Measurements from ENCODE around the gene POMT2.
"Not testable (repeated sequence)": the region's sequence is repeated elsewhere in the genome, so short reads cannot be mapped to it uniquely, and the experiment has no call there.

POMT2 gene

GRCh38 chr14:77320238-77320935 lies at the start of gene POMT2:
POMT2 (minus strand) TSS chr14:77320883; CDS start chr14:77320681, 202 bp downstream.
- peak; percentile 86 for DNase-seq (ENCODE audit: low read depth in 1 of 2, low spot score in 1 of 2)

GRCh38 chr14:77369285-77369684 lies 48.6 kb upstream of the POMT2 start:
- DNase-seq (ENCODE audit: low read depth in 1 of 2, low spot score in 1 of 2): no peak

GRCh38 chr14:77364146-77364545 lies 43.5 kb upstream of the POMT2 start:
- no peak for DNase-seq (ENCODE audit: low read depth in 1 of 2, low spot score in 1 of 2)

GRCh38 chr14:77359626-77360025 lies 38.9 kb upstream of the POMT2 start:
- DNase-seq (ENCODE audit: low read depth in 1 of 2, low spot score in 1 of 2): no peak

- no peak for DNase-seq (ENCODE audit: low read depth in 1 of 2, low spot score in 1 of 2)
Measured at GRCh38 chr14:77356899-77357298, 36.2 kb upstream of the POMT2 start.

- DNase-seq (ENCODE audit: low read depth in 1 of 2, low spot score in 1 of 2): no peak
Measured at GRCh38 chr14:77355811-77356210, 35.1 kb upstream of the POMT2 start.

- DNase-seq (ENCODE audit: low read depth in 1 of 2, low spot score in 1 of 2): no peak
Measured at GRCh38 chr14:77353469-77354141, 32.9 kb upstream of the POMT2 start.

GRCh38 chr14:77347751-77348150 lies 27.1 kb upstream of the POMT2 start:
- no peak for DNase-seq (ENCODE audit: low read depth in 1 of 2, low spot score in 1 of 2)

GRCh38 chr14:77346495-77346894 lies 25.8 kb upstream of the POMT2 start:
- no peak for DNase-seq (ENCODE audit: low read depth in 1 of 2, low spot score in 1 of 2)

GRCh38 chr14:77344377-77344996 lies 23.8 kb upstream of the POMT2 start:
- DNase-seq (ENCODE audit: low read depth in 1 of 2, low spot score in 1 of 2): no peak

GRCh38 chr14:77343662-77344061 lies 23.0 kb upstream of the POMT2 start:
- no peak for DNase-seq (ENCODE audit: low read depth in 1 of 2, low spot score in 1 of 2)

GRCh38 chr14:77342726-77343397 lies 22.2 kb upstream of the POMT2 start:
- DNase-seq (ENCODE audit: low read depth in 1 of 2, low spot score in 1 of 2): no peak

- DNase-seq (ENCODE audit: low read depth in 1 of 2, low spot score in 1 of 2): no peak
Measured at GRCh38 chr14:77340389-77340788, 19.7 kb upstream of the POMT2 start.

GRCh38 chr14:77339407-77339806 lies 18.7 kb upstream of the POMT2 start:
- DNase-seq (ENCODE audit: low read depth in 1 of 2, low spot score in 1 of 2): no peak

GRCh38 chr14:77338302-77338701 lies 17.6 kb upstream of the POMT2 start:
- no peak for DNase-seq (ENCODE audit: low read depth in 1 of 2, low spot score in 1 of 2)

GRCh38 chr14:77337880-77338279 lies 17.2 kb upstream of the POMT2 start:
- no peak for DNase-seq (ENCODE audit: low read depth in 1 of 2, low spot score in 1 of 2)

GRCh38 chr14:77337255-77337654 lies 16.6 kb upstream of the POMT2 start:
- DNase-seq (ENCODE audit: low read depth in 1 of 2, low spot score in 1 of 2): not testable (repeated sequence)

GRCh38 chr14:77335576-77335975 lies 14.9 kb upstream of the POMT2 start:
- no peak for DNase-seq (ENCODE audit: low read depth in 1 of 2, low spot score in 1 of 2)

- no peak for DNase-seq (ENCODE audit: low read depth in 1 of 2, low spot score in 1 of 2)
Measured at GRCh38 chr14:77329872-77330271, 9.2 kb upstream of the POMT2 start.

GRCh38 chr14:77327111-77327510 lies 6.4 kb upstream of the POMT2 start:
- DNase-seq (ENCODE audit: low read depth in 1 of 2, low spot score in 1 of 2): no peak

GRCh38 chr14:77325746-77326094 lies 5.0 kb upstream of the POMT2 start:
- DNase-seq (ENCODE audit: low read depth in 1 of 2, low spot score in 1 of 2): no peak

All from stimulated activated CD4-positive, alpha-beta T cell treated with anti-CD3 and anti-CD28 coated beads, Interleukin-15, amount 100 ng/mL, for 1 hour (primary cell).